GM12878 (cell line): ENCODE results near the gene CDC42BPA. TPM values are rescaled to one million over a fixed set of nuclear protein-coding genes. Genes with fewer than 3 reads are reported as not detected.

Experiments used
- ATAC-seq: fragments of 200-7000 bp; cut with Tn5 transposase; 3 replicates; pipeline ENCODE4 v1.9.1; 2020; ENCODE audit warnings: mild to moderate bottlenecking, moderate library complexity
- BruUV-seq: library from RNA; stranded (reverse); fragments of 400-500 nt; replicated peaks from 2 replicates; lab custom pipeline; 2021; lab: Mats Ljungman, UMichigan
- CTCF ChIA-PET: fragments of 300-600 bp; sonication (Branson Sonifier 250); formaldehyde crosslinking; extraction: SDS; loops from one replicate; lab custom pipeline; 2021; ENCODE audit warnings: inconsistent platforms; lab: Yijun Ruan, JAX
- POLR2A ChIA-PET: fragments of 350-600 bp; formaldehyde crosslinking; extraction: SDS; loops from one replicate; lab custom pipeline; 2021; ENCODE audit warnings: inconsistent platforms; lab: Charles Lee
- RAD21 ChIA-PET: fragments of 300-600 bp; sonication (Branson Sonifier 250); formaldehyde crosslinking; loops from one replicate; lab custom pipeline; 2023; ENCODE audit warnings: antibody characterized with exemption; ENCODE audit not compliant: unreplicated experiment; lab: Charles Lee
- SMC1A ChIA-PET: fragments of 300-600 bp; sonication (Branson Sonifier 250); formaldehyde crosslinking; loops from one replicate; lab custom pipeline; 2023; ENCODE audit not compliant: unreplicated experiment, uncharacterized antibody; lab: Charles Lee
- DNase-seq: peaks from one replicate; pipeline ENCODE4 v3.0.0-alpha.2; 2011; ENCODE audit warnings: low read depth, low spot score
- FAIRE-seq: peaks from 3 replicates; lab custom pipeline; 2011; peaks lifted over from hg19 to GRCh38; lab: Jason Lieb, UNC
- H2AFZ ChIP-seq: 2 replicates; pipeline ENCODE4 v1.6.0; 2011; ENCODE audit warnings: low read depth, low read length, control low read depth; ENCODE audit not compliant: control insufficient read depth
- H3K27ac ChIP-seq: 2 replicates; pipeline ENCODE4 v1.5.1; 2011; ENCODE audit warnings: control low read depth; ENCODE audit not compliant: control insufficient read depth, insufficient read depth
- H3K27me3 ChIP-seq, 2 experiments: replicated peaks in 1 of 2; 2 replicates each; pipeline versions ENCODE4 v1.6.0 to v1.6.1; 2011; ENCODE audit warnings: low read length in 1 of 2; ENCODE audit not compliant: control insufficient read depth in 2 of 2, insufficient read depth in 2 of 2
- H3K36me3 ChIP-seq, 2 experiments: 2 replicates each; pipeline ENCODE4 v1.5.1; 2011; ENCODE audit warnings: low read length in 1 of 2; ENCODE audit not compliant: control insufficient read depth in 2 of 2, insufficient read depth in 2 of 2
- H3K4me1 ChIP-seq: 2 replicates; pipeline ENCODE4 v1.6.1; 2011; ENCODE audit warnings: mild to moderate bottlenecking, low read length, moderate library complexity, mixed read lengths; ENCODE audit not compliant: control insufficient read depth, insufficient read depth
- H3K4me2 ChIP-seq: 2 replicates; pipeline ENCODE4 v1.6.0; 2011; ENCODE audit warnings: control low read depth; ENCODE audit not compliant: control insufficient read depth, insufficient read depth
- H3K4me3 ChIP-seq: fragments of 200-600 bp; sonication (generic); 2 replicates; pipeline ENCODE4 v1.5.1; 2016
- H3K79me2 ChIP-seq: 2 replicates; pipeline ENCODE4 v1.6.0; 2011; ENCODE audit warnings: low read length; ENCODE audit not compliant: control insufficient read depth, insufficient read depth
- H3K9ac ChIP-seq: 2 replicates; pipeline ENCODE4 v1.8.0; 2011; ENCODE audit warnings: low read length, control low read depth, mixed read lengths; ENCODE audit not compliant: control insufficient read depth, insufficient read depth
- H3K9me3 ChIP-seq: replicated peaks from 3 replicates; pipeline ENCODE4 v1.5.1; 2011; ENCODE audit warnings: mild to moderate bottlenecking, low read length; ENCODE audit not compliant: control insufficient read depth, insufficient read depth
- H4K20me1 ChIP-seq: 2 replicates; pipeline ENCODE4 v1.6.0; 2011; ENCODE audit not compliant: control insufficient read depth, insufficient read depth
- ATF7 ChIP-seq: fragments of 450-650 bp; IDR thresholded peaks from 2 replicates; pipeline ENCODE4 v1.6.1; 2016; ENCODE audit warnings: low read depth, mild to moderate bottlenecking
- BCLAF1 ChIP-seq: fragments of 450-650 bp; IDR thresholded peaks from 2 replicates; pipeline ENCODE4 v1.6.1; 2017; ENCODE audit warnings: antibody characterized with exemption, mild to moderate bottlenecking, moderate library complexity
- BRCA1 ChIP-seq: IDR thresholded peaks from 2 replicates; pipeline ENCODE4 v1.6.1; 2011; ENCODE audit warnings: low read depth, low read length, improper control_type of control experiment
- EED ChIP-seq: sonication (generic); IDR thresholded peaks from 2 replicates; pipeline ENCODE4 v1.6.1; 2016; ENCODE audit warnings: antibody characterized with exemption, low read depth
- EP300 ChIP-seq, 2 experiments: fragments of 150-350 bp in 1 of 2; IDR thresholded peaks; 2 replicates each; pipeline ENCODE4 v1.6.1; 2011 to 2012; ENCODE audit warnings: low read depth in 2 of 2, low read length in 2 of 2, borderline replicate concordance in 1 of 2, improper control_type of control experiment in 1 of 2, inconsistent platforms in 1 of 2; ENCODE audit not compliant: control insufficient read depth in 1 of 2
- HDGF ChIP-seq: fragments of 450-650 bp; IDR thresholded peaks from 2 replicates; pipeline ENCODE4 v1.6.1; 2016; ENCODE audit warnings: antibody characterized with exemption
- IRF3 ChIP-seq: fragments of 450-650 bp; IDR thresholded peaks from 2 replicates; pipeline ENCODE4 v1.6.1; 2014; ENCODE audit warnings: mild to moderate bottlenecking
- KAT2A ChIP-seq: conservative IDR thresholded peaks from 2 replicates; pipeline ENCODE4 v1.6.1; 2011; ENCODE audit warnings: low read depth, low read length; ENCODE audit not compliant: control insufficient read depth
- RUNX3 ChIP-seq: IDR thresholded peaks from 2 replicates; pipeline ENCODE4 v1.6.1; 2012; ENCODE audit warnings: low read length, inconsistent platforms
- SMARCA5 ChIP-seq: fragments of 450-650 bp; IDR thresholded peaks from 2 replicates; pipeline ENCODE4 v1.6.1; 2017; ENCODE audit warnings: mild to moderate bottlenecking
- SREBF2 ChIP-seq: IDR thresholded peaks from 2 replicates; pipeline ENCODE4 v1.6.1; 2012; ENCODE audit warnings: mild to moderate bottlenecking, low read length
- TCF3 ChIP-seq: IDR thresholded peaks from 2 replicates; pipeline ENCODE4 v1.6.1; 2012; ENCODE audit warnings: low read depth, mild to moderate bottlenecking, low read length, borderline replicate concordance; ENCODE audit not compliant: insufficient read depth
- ZBTB11 ChIP-seq: fragments of 450-650 bp; formaldehyde crosslinking; IDR thresholded peaks from 2 replicates; pipeline ENCODE4 v1.5.0; 2022; ENCODE audit warnings: mild to moderate bottlenecking, missing genetic modification characterization
- ZNF274 ChIP-seq: IDR thresholded peaks from one replicate; pipeline ENCODE4 v1.8.0; 2011; ENCODE audit not compliant: insufficient read length, insufficient read depth
- WGBS: methylation state at CpG from one replicate; pipeline ENCODE4 v1.1.6; 2016; ENCODE audit warnings: low lambda C conversion rate; ENCODE audit not compliant: insufficient replicate concordance, insufficient coverage; ENCODE audit errors: missing lambda C conversion rate; 5-methylcytosine and 5-hydroxymethylcytosine counted together
- in situ Hi-C: fragments of 300-500 bp; cut with MboI; formaldehyde crosslinking; loops from 9 replicates; pipeline ENCODE4 v1.14.3; 2018; ENCODE audit warnings: mixed read lengths
- intact Hi-C: fragments of 100-400 bp; cut with micrococcal nuclease; formaldehyde crosslinking; loops from one replicate; pipeline ENCODE4 v1.14.2; 2022; ENCODE audit not compliant: unreplicated experiment
- polyA plus RNA-seq, 11 experiments: library from polyadenylated mRNA; depleted of rRNA in 4 of 11; unstranded in 6 of 11; stranded (reverse) in 5 of 11; fragments of >200 nt; fragmentation: Nextera tagmentation in 4 of 11; fragmentation: Illumina TruSeq in 1 of 11; extraction: Ambion mirVana in 4 of 11; extraction: Trizol in 1 of 11; gene quantifications; 1 replicate in 1 of 11; 2 replicates in 10 of 11; pipeline versions ENCODE4 v1.2.1 to v1.2.3, GENCODE V29; 2011 to 2016; ENCODE audit warnings: inconsistent platforms in 2 of 11, missing spikeins in 2 of 11, low read depth in 1 of 11
- total RNA-seq, 4 experiments: library from RNA; depleted of rRNA in 3 of 4; stranded (reverse); fragments of >200 nt in 3 of 4; fragmentation: Illumina TruSeq in 1 of 4; extraction: Trizol in 1 of 4; gene quantifications; 2 replicates each; pipeline versions ENCODE4 v1.2.1 to v1.2.3, GENCODE V29; 2013 to 2021

The CDC42BPA gene
- total and polyA plus RNA-seq, 10 of the 15 experiments (the other 5 are each of a cell fraction or from before 2014, with no cell fraction given) = 0.02 to 0.52 (median 0.10) TPM

- in situ Hi-C loops = no loop called here
- DNase-seq (no peak), FAIRE-seq (no peak), ATAC-seq (no peak)
- intact Hi-C loops = no loop called here
- SMC1A ChIA-PET = no interaction called here
- no peak overlapping the region for H3K27ac ChIP-seq
- TF ChIP-seq TCF3 = no peak
- TF ChIP-seq ZBTB11 = no peak
- no peak for TF ChIP-seq BCLAF1
- TF ChIP-seq BRCA1 = no peak
- TF ChIP-seq HDGF = no peak
- no peak for TF ChIP-seq SMARCA5
- no peak for TF ChIP-seq SREBF2
- no peak for TF ChIP-seq EED
- no peak for TF ChIP-seq RUNX3
- no peak for TF ChIP-seq ZNF274
- TF ChIP-seq KAT2A = no peak
- no peak for TF ChIP-seq IRF3
- no peak for TF ChIP-seq ATF7
- TF ChIP-seq EP300 (IDR thresholded peaks at IDR 0.05; ENCODE audit: borderline replicate concordance in 1 of 2, control insufficient read depth in 1 of 2, low read depth in 2 of 2, low read length in 2 of 2) = no peak
- POLR2A ChIA-PET = no interaction called here
- BruUV-seq = no TSS peak
- H3K36me3 ChIP-seq = no peaks in the 10 kb centered on the region
- H4K20me1 ChIP-seq = no peaks in the 10 kb centered on the region
- no peaks in the 10 kb centered on the region for H3K27me3 ChIP-seq
- no peak overlapping the region for H2AFZ ChIP-seq
- CTCF ChIA-PET = no interaction called here
- no peaks in the 10 kb centered on the region for H3K4me1 ChIP-seq
- H3K4me2 ChIP-seq = no peak overlapping the region
- H3K79me2 ChIP-seq = no peaks in the 10 kb centered on the region
- no peaks in the 10 kb centered on the region for H3K9me3 ChIP-seq
- no peak overlapping the region for H3K9ac ChIP-seq
- WGBS = 29% methylated on average over 4 of the region's 4 CpGs
- RAD21 ChIA-PET = no interaction called here
- no peak overlapping the region for H3K4me3 ChIP-seq
These were observed 162.6 kb downstream of the CDC42BPA start for GRCh38 chr1:227155688-227156087.
